ENCODE data around the gene POLR2C.

GRCh38 chr16:57426356-57426755, 36.1 kb upstream of the POLR2C start:
- TF ChIP-seq CTCF (conservative IDR thresholded peaks at IDR 0.05): no peak
- TF ChIP-seq EZH2 (IDR thresholded peaks at IDR 0.05; ENCODE audit: low read depth): no peak
